IPS-18c (cell line): ENCODE measurements around the gene VARS2.
"Not testable (repeated sequence)": the region's sequence is repeated elsewhere in the genome, so short reads cannot be mapped to it uniquely, and the experiment has no call there.

ENCODE experiments used
- H3K4me3 ChIP-seq: 2 replicates; pipeline ENCODE4 v1.7.0; 2013; ENCODE audit warnings: low read depth, mild to moderate bottlenecking, low read length, moderate library complexity; ENCODE audit not compliant: insufficient read depth
- H3K9me3 ChIP-seq: one replicate; pipeline ENCODE4 v1.6.1; 2013; ENCODE audit warnings: mild to moderate bottlenecking, low read length, moderate library complexity; ENCODE audit not compliant: control insufficient read depth, insufficient read depth

VARS2 gene

DNA sequence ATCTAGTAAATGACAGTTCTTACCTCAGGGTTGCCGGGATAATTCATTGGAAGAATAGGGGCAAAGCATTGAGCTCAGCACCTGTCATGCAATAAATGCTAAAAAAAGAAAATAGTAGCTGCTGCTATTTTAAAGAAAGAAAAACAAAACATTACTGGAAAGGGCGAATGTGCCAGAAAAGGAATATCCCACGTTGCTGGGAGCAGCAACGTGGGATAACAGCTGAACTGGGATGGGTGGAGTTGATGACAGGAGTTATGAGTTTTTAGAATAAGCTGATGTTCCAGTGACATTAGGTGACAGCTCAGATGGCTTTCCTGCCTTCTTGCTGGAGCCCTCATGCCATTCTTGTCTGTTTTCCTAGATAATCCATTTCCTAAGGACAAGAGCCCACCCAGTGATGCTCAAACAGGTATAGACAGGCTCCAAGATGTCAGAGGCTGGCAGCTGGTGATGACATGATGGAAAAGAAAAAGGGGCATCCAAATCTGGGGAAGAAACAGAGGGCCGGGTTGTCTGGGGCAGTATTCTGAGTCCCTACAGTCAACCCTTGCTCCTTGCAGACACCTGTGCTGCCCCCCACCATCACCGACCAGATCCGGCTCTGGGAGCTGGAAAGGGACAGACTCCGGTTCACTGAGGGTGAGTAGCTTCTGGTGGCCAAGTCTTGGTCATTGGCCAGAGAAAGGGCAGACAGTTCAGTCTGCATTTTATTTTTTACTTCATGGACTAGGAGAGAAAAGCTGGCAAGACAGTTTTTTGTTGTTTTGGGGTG is 1.1 kb upstream of the VARS2 start:
- no peak overlapping the region for H3K4me3 ChIP-seq
- H3K9me3 ChIP-seq: no peaks in the 10 kb centered on the region

DNA sequence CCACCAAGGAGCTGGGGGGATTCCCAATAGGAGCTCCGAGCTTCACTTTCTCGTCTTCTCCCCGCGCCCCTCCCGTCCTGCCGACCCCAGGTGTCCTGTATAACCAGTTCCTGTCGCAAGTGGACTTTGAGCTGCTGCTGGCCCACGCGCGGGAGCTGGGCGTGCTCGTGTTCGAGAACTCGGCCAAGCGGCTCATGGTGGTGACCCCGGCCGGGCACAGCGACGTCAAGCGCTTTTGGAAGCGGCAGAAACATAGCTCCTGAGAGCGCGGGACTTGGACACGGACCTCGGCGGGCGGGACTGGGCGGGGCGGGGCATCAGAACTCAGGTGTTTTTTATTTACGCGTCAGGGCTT is 340 bp upstream of the VARS2 start:
- Histone ChIP-seq H3K9me3 (no peaks in the 10 kb centered on the region), H3K4me3 (peak overlapping the region; percentile 70; the same call in 1 of the 2 replicates)

DNA sequence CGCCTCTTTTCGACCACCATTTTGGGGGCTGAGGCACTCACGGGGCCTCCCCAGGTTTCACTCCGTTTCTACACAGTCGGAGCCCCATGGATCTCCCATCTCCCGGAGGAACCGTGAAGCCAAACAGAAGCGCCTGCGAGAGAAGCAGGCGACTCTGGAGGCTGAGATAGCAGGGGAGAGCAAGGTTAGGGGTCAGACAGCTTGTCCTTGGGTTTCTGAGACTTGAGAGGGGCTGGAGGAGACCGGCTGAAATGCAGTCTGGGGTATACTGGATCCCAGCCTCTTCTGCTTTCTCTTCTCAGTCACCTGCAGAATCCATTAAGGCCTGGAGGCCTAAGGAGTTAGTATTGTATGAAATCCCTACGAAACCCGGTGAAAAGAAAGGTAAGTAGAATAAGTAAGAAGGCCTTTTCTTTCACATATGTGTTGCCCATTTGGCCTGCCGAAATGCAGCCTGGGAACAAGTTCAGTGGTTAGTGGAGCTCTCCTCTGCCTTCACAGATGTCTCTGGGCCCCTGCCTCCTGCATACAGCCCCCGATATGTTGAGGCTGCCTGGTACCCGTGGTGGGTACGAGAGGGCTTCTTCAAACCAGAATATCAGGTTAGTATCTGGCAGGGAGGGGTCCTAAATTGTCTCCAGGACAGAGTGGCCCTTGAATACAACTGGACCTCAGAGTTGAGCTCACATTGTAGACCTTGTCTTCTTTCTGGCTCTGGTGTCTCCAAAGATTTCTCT is 984 bp downstream of the VARS2 start:
- Histone ChIP-seq H3K9me3 (no peaks in the 10 kb centered on the region), H3K4me3 (peak overlapping the region; percentile 70)

DNA sequence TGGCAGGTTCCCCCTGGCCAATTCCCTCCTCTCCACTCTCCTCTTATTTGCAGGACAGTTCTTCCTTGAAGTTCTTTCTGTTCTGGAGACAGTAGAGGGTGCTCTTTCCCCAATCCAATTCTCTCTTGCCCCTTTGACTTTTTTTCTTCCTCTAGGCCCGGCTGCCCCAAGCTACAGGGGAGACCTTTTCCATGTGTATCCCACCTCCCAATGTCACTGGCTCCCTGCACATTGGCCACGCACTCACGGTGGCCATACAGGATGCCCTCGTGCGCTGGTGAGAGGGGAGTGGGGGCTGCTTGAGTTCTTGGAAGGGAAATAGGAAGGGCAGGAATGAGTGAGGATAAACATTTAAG is 1.5 kb downstream of the VARS2 start:
- Histone ChIP-seq H3K9me3 (no peaks in the 10 kb centered on the region), H3K4me3 (no peak overlapping the region; the same call in 1 of the 2 replicates)

DNA sequence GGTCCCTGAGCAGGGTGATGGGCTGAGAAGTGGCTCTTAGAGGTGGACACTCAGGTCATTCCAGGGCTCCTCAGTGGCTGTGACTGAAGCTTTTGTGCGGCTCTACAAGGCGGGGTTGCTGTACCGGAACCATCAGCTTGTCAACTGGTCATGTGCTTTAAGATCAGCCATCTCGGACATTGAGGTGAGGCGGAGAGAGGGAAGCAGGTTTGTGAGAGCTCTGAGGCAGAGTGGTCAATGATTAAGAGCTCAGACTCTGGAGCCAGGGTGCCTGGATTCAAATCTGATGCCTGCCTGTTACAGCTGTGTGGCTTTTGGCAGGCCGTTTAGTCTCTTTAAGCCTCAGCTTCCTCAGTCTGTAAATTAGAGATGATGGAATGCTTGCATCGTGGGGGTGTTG is 3.0 kb downstream of the VARS2 start:
- H3K9me3 ChIP-seq: no peaks in the 10 kb centered on the region

DNA sequence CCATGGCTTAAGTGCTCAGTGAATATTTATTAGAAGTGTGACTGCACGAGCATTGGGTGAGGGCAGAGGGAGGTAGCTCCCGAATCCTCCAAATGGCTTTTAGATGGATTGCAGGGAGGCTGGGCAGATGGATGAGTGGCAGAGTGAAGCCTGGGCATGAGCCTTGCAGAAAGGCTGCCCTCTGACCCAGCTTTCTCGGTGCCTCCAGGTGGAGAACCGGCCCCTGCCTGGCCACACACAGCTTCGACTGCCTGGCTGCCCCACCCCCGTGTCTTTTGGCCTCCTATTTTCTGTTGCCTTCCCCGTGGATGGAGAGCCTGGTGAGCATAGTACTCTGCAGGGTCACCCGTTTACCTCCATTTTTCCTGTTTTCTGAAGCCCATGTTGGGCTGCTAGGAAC is 3.4 kb downstream of the VARS2 start:
- Histone ChIP-seq H3K4me3 (no peak overlapping the region), H3K9me3 (no peaks in the 10 kb centered on the region)

More for the DNA sequence above, 3.0 kb downstream of the VARS2 start:
- H3K4me3 ChIP-seq: no peak overlapping the region

DNA sequence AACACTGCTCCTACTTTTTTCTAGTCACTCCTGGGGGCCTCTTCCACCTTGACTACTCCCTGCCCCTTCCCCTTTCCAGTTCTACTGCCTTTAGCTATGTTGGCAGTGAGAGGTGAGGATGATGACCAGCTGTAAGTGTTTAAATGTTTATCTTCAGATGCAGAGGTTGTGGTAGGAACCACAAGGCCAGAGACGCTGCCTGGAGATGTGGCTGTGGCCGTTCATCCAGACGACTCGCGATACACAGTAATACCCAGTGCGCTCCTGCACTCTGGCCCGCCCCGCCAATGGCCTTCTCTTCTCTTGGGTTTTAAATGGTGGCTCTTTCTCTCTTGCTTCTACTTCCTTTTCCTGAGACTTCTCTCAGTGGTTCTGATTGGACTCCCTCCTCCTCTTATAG is 4.6 kb downstream of the VARS2 start:
- Histone ChIP-seq H3K4me3 (no peak overlapping the region), H3K9me3 (no peaks in the 10 kb centered on the region)

DNA sequence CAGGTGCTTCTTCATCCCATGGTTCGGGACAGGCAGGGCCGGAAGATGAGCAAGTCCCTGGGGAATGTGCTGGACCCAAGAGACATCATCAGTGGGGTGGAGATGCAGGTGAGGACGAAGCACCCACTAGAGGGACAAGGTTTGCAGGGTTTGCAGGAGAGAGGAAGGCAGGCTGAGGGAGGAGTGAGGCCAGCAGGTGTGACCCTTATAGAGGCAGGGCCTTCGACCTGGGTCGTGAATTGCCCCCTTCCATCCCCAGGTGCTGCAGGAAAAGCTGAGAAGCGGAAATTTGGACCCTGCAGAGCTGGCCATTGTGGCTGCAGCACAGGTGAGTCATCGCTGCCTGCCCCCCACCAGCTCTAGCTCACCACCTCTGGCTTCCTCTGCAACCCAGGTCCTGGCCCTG is 8.4 kb downstream of the VARS2 start:
- Histone ChIP-seq H3K4me3 (no peak overlapping the region), H3K9me3 (peaks cover 1% of the 10 kb centered on the region)

DNA sequence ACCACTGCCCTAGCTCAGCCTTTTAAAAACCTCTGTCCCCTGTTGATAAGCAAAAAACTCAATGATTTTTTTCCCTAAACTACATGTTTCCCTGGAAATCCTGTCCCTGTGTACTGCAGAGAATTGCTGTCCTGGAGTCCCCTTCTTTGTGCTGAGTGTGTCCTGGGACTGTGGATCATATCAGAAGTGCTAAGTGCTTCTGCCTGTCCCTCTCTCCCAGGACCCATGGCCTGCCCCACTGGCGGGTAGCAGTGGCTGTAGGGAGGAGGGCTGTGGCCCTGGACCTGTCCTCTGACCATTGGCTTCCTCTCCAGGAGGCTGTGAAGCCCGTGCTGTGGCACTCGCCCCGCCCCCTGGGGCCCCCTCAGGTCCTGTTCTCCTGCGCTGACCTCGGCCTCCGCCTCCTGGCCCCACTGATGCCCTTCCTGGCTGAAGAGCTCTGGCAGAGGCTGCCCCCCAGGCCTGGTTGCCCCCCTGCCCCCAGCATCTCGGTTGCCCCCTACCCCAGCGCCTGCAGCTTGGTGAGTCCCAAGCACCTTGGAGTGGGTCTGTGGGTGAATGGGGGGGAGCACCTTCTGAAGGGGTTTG is 10.1 kb downstream of the VARS2 start:
- H3K4me3 ChIP-seq, H3K9me3 ChIP-seq: not testable (repeated sequence)

DNA sequence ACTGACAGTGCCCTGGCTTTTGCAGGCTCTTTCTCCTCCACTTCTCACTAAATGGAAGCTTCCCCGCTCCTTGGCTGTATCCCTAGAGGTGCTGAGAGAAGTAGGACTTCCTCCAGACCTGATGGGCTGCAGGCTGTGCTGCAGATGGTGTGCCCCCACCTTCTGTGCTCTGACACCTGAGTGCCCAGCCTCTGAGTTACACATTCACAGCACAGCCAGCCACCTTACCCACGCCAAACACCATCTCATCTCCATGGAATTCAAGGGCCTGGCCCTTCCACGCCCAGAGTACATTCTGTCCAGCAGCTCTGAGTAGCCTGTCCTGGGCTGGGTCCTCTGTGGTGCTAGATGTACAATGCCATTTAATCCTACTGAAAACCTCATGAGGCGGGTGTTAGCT is 12.6 kb downstream of the VARS2 start:
- no peak overlapping the region for H3K4me3 ChIP-seq
- peaks cover 2% of the 10 kb centered on the region for H3K9me3 ChIP-seq

DNA sequence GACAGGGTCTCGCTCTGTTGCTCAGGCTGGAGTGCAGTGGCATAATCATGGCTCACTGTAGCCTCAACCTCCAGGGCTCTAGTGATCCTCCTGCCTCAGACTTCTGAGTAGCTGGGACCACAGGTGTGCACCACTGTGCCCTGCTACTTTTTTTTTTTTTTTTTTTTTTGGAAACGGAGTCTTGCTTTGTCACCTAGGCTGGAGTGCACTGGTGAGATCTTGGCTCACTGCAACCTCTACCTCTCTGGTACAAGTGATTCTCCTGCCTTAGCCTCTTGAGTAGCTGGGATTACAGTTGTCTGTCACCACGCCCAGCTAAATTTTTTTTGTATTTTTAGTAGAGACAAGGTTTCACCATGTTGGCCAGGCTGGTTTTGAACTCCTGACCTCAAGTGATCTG is 13.0 kb downstream of the VARS2 start:
- H3K4me3 ChIP-seq: not testable (repeated sequence)

DNA sequence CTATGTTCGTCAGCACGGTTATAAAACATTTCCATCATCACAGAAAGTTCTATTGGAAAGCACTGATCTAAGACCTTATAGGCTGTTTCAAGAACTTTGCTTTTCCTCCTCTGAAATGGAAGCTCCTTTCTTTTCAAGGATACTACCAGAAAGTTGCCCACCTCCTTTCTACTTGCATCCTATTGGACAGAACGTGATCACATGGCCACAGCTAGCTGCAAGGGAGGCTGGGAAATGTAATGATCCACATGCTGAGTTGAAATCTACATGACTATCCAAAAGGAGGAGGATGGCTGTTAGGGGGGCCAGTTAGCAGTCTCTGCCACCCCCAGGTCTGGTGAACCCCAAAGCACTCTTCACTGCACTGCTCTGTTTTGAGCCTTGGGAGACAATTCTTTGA is 14.6 kb downstream of the VARS2 start:
- Histone ChIP-seq H3K9me3 (peaks cover 2% of the 10 kb centered on the region), H3K4me3 (no peak overlapping the region)

More for the DNA sequence above, 13.0 kb downstream of the VARS2 start:
- not testable (repeated sequence) for H3K9me3 ChIP-seq

DNA sequence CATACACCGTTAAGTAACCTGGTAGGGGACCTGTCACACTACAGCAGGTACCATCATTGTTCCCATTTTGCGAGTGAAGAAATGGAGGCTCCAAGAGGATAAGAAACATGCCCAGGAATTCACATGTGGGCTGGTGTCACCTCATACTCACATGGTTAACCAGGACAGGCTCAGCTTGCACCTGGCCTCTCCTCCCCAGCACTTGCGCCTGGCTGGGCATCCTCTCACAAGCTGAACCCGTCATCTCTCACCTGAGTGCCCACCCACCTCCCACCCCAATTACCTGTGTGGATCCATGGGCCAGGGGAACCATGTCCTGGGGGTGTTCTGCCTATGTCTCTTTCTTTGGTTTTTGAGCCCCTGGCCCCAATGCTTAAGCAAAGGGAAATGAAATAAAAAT is 16.5 kb downstream of the VARS2 start:
- H3K4me3 ChIP-seq: no peak overlapping the region
- peaks cover 2% of the 10 kb centered on the region for H3K9me3 ChIP-seq

DNA sequence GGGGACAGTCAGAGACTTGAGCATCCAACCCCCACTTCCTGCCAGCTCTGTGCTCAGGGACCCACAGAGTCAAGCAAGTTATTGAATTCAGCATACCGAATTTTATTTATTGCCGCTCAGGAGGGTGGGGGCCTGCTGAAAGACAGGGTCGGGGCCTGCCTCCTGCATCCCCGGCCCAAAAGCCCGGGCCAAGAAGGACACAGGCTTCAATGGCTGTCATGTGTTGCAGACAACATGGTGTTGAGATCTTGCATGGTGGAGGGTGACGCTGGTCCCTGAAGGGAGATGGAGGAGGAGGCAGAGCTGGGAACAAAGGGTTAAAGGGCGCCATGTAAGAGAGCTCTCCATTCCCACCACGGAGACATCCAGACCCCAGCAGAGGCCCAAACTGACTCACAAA is 17.2 kb downstream of the VARS2 start:
- H3K4me3 ChIP-seq: no peak overlapping the region
- H3K9me3 ChIP-seq: peaks cover 2% of the 10 kb centered on the region

DNA sequence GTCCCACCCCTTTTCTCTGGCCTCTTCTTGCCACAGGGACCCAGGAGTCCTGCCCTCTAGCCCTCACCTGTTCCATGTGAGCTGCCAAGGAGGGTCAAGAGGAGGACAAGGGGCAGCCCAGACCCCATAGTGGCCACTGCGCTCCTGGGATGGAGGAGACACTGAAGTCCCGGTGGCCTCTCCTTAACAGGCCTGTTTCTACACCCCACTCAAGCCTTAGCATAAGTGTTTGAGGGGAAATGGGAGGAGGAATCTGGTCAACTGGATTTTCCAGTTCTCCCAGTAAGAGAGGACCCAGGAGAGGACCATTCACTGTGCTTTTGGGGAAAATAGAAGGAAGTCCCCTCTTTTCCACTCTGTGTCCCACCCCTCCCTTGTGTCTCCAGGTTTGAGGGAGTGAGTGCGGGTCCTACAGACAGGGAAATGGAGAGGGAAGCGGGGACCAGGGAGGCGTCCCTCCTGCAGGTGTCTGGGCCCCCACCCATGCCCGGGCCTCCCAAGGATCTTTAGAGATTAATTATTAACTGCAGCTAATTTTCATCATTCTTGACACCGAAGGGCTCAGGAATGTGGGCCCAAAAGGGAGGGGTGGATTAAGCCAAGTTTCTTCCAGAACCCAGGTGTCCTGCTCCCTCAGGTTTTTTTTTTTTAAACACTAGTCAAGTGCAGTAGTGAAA is 18.1 kb downstream of the VARS2 start, which contains the start of gene SFTA2:
SFTA2 (minus strand) TSS at position 202 of the 677 bp plus-strand sequence; CDS start at position 128, 74 bp downstream.
- Histone ChIP-seq H3K4me3 (no peak within 1 kb of the TSS), H3K9me3 (peaks cover 2% of the 10 kb centered on the region)

DNA sequence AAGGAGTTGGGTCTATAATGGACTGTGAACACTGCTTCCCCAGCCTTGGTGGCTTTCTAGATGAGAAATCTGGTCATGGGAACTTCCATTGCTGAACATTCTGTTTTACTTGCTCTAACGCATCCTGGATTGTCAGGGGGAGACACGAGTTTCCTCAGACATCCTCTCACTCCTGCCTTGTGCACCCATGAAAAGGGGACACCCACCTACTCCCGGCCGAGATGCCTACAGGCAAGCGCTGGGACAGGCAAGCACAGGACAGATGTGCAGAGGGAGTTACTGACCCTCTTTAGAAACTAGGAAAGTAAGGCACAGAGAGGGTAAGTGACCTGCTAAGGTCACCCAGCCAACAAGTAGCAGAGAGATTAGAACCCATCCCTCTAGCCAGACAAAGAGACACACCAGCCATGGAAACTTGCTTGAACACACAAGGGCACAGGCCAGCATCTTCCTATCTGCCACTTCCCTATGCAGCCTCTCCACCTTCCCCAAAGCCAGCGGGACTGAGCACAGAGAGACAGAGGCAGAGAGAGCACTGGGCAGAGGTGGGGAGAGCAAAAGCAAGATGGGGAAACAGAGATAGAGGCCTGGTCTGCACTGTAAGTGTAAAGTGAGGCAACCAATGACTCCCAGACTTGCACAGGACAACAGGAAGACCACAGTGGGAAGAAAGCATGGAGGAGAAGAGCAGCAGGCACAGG is 18.8 kb downstream of the VARS2 start:
- no peaks in the 10 kb centered on the region for H3K9me3 ChIP-seq
- H3K4me3 ChIP-seq: no peak overlapping the region

DNA sequence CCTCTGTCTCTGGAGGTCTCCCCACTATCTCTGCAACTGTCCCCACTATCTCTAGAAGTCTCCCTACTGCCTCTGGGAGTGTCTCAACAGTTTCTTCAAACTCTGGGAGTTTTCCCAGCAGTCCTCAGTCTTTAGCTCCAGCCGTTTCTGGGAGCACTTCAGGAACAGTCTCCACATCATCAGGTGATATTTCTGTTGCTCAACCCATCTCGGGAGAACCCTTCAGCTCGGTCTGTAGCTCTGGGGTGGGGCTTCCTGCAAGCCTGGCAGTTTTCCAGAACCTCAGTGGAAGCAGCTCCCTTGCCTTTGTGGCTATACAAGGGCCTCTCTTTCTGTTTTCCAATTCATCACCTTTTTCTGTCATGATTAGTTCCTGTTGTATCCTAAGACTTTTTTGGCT is 21.0 kb downstream of the VARS2 start:
- no peaks in the 10 kb centered on the region for H3K9me3 ChIP-seq
- H3K4me3 ChIP-seq: no peak overlapping the region
